Measurements from ENCODE around the gene COX7A2L. TPM values are rescaled to one million over a fixed set of nuclear protein-coding genes. Genes with fewer than 3 reads are reported as not detected.

The COX7A2L gene
- total RNA-seq, 4 donors from 2014 or later = 125 to 163 (median 150) TPM

DNA sequence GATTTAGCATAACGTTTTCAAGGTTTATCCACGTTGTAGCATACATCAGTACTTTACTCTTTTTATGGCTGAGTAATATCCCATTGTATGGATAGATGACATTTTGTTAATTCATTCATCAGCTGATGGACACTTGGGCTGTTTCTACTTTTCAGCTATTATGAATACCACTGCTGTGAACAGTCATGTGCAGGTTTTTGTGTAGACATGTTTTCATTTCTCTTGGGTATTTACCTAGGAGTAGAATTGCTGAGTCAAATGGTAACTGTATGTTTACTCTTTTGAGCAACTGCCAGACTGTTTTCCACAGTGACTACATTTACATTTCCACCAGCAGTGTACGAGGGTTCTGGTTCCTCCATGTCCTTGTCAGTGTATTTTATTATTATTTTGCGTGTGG, 33.9 kb downstream of the COX7A2L start:
- TF ChIP-seq, protein P1, sequence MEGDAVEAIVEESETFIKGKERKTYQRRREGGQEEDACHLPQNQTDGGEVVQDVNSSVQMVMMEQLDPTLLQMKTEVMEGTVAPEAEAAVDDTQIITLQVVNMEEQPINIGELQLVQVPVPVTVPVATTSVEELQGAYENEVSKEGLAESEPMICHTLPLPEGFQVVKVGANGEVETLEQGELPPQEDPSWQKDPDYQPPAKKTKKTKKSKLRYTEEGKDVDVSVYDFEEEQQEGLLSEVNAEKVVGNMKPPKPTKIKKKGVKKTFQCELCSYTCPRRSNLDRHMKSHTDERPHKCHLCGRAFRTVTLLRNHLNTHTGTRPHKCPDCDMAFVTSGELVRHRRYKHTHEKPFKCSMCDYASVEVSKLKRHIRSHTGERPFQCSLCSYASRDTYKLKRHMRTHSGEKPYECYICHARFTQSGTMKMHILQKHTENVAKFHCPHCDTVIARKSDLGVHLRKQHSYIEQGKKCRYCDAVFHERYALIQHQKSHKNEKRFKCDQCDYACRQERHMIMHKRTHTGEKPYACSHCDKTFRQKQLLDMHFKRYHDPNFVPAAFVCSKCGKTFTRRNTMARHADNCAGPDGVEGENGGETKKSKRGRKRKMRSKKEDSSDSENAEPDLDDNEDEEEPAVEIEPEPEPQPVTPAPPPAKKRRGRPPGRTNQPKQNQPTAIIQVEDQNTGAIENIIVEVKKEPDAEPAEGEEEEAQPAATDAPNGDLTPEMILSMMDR (IDR thresholded peaks at IDR 0.05; ENCODE audit: low read depth) = no peak

DNA sequence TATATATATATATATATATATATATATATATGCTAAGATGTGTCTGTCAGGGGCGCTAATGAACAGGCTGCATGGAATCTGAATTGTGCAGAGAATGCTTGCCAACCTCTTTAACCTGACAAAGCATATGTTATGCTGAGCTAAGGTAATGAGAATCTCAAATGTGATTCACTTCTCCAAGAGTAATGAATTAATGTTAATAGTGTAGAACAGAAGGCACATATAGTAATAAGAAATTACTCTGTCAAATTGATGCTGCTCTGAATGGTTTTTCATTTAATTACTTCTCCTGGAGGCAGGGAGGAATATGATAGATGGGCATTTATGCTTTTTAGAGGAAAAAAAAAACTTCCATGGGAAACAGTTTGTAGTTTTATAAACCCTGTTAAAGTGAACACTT, 35.4 kb downstream of the COX7A2L start:
- TF ChIP-seq, protein P1 (IDR thresholded peaks at IDR 0.05; ENCODE audit: low read depth) = no peak

DNA sequence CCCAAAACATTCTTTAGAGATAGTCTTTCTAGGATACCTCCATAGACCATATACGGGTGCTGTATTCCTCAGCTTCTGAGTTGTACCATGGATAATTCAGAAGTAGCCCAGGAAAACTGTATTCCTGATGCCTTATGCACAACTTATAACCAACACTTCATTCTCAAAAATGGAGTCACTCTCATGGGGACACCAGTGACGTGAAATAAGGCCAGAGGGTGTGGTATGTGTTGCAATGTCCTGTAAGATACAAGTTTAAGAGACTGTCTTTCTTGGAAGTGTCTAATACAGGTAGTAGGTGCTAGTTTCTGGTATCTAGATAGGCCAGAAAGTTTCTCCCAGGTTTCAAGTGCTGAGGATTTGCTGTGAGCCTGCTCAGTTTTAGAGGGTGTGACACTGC, 36.1 kb downstream of the COX7A2L start:
- TF ChIP-seq, protein P1 (IDR thresholded peaks at IDR 0.05; ENCODE audit: low read depth) = no peak

DNA sequence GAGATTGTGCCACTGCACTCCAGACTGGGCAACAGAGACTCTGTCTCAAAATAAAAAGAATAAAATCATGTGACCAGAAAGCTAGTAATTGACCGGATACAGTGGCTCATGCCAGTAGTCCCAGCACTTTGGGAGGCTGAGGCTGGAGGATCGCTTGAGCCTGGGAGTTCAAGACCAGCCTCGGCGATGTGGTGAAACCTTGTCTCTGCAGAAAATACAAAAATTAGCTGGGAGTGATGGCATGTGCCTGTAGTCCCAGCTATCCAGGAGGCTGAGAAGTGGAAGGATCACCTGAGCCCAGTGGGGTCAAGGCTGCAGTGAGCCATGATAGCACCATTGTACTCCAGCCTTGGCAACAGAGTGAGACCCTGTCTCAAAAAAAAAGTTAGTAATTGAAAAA, 36.8 kb downstream of the COX7A2L start:
- TF ChIP-seq, protein P1 (IDR thresholded peaks at IDR 0.05; ENCODE audit: low read depth) = no peak

GRCh38 chr2:42321452-42322064, 39.5 kb downstream of the COX7A2L start:
- TF ChIP-seq, protein P1 (IDR thresholded peaks at IDR 0.05; ENCODE audit: low read depth) = no peak

DNA sequence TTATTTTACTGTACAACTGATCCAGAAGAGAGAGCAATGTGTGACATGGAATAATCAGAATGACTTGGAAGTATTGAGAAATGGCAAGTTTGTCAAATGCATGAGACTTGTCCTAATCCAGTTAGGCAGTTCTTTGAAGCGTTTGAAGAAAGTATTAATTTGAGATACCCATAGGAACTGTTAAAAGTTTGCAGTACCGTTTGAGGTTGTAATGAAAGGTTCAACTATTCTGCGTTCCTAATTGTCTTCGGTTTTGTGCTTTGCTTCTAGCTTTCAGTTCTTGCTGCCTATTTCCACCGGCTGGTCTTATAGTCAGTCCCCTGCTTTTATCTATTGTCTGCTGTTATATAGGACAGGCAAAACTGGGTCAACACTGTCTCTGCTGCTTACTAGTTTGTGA, 41.8 kb downstream of the COX7A2L start:
- TF ChIP-seq, protein P1 (IDR thresholded peaks at IDR 0.05; ENCODE audit: low read depth) = no peak

DNA sequence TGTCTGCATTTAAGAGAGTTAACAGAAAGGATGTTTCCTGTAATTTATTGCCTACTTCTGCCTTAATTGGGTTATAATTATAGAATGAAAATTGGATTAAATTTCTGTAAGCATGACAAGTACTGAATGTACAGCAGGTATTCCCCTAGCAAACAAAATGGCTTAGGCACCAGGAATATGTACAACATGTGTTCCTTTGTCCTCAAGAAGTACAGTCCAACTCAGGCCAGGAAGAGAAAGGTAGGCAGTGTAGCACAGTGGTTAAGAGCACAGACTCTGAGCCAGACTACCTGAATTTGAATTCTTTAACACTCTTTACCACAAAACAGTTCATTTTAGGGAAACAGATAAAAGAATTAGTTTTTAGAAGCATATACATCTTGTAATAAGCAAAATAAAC, 43.1 kb downstream of the COX7A2L start:
- TF ChIP-seq, protein P1 (IDR thresholded peaks at IDR 0.05; ENCODE audit: low read depth) = no peak

Data from subcutaneous adipose tissue (tissue), 4 donors.